HL-60 (cell line): ENCODE measurements around the gene ANKRD33B.
A peak's percentile ranks its signal among the peaks of the same experiment; 100 is the strongest.
"Not testable (repeated sequence)": the region's sequence is repeated elsewhere in the genome, so short reads cannot be mapped to it uniquely, and the experiment has no call there.

Experiments
- DNase-seq, 2 experiments: peaks; one replicate each; pipeline ENCODE4 v3.0.0-alpha.2; 2010 to 2020; ENCODE audit warnings: low read depth in 1 of 2, low spot score in 1 of 2
- H3K27ac ChIP-seq: fragments of 250-450 bp; sonication (Bioruptor Pico); replicated peaks from 2 replicates; pipeline ENCODE4 v1.5.1; 2020; ENCODE audit warnings: mild to moderate bottlenecking, moderate library complexity
- H3K27me3 ChIP-seq: fragments of 250-450 bp; sonication (Bioruptor Pico); 2 replicates; pipeline ENCODE4 v1.5.1; 2021; ENCODE audit warnings: mild to moderate bottlenecking, moderate library complexity; ENCODE audit not compliant: insufficient read depth, poor library complexity, severe bottlenecking
- H3K4me3 ChIP-seq: replicated peaks from 2 replicates; pipeline ENCODE4 v1.5.1; 2011; ENCODE audit warnings: mild to moderate bottlenecking, control low read depth, low read length; ENCODE audit not compliant: insufficient read depth
- GABPA ChIP-seq: IDR thresholded peaks from 2 replicates; pipeline ENCODE4 v1.6.1; 2012; ENCODE audit warnings: low read depth
- POLR2AphosphoS5 ChIP-seq: IDR thresholded peaks from 2 replicates; pipeline ENCODE4 v1.6.1; 2012; ENCODE audit warnings: low read depth
- SPI1 ChIP-seq: IDR thresholded peaks from 2 replicates; pipeline ENCODE4 v1.6.1; 2012; ENCODE audit warnings: low read depth, mild to moderate bottlenecking, borderline replicate concordance
- TF ChIP-seq, protein P1 (sequence below): IDR thresholded peaks from one replicate; pipeline ENCODE4 v1.5.1; 2011; ENCODE audit warnings: low read length, control low read depth, inconsistent platforms; ENCODE audit not compliant: insufficient read depth
- TF ChIP-seq, protein P2 (sequence below): IDR thresholded peaks from 2 replicates; pipeline ENCODE4 v1.6.1; 2012; ENCODE audit warnings: low read depth; ENCODE audit not compliant: insufficient replicate concordance

ANKRD33B gene

DNA sequence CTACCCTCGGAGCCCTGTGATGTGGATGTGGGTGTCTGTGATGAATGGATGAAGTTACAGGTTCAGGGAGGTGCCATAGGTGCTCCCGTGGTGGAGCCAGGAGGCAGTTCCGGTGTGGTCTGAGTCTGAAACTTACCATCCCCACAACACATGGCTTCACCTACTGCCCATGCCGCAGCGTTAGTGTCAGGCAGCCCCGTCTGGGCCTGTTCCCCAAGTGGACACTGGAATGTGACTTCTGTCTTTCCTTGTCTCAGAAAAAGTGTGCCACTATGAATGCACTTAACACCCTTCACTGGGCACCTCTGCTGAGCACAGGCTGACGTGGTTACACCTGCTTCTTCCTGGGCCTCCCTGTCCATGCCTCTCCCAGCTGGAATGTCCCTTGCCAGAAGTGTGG lies 8.6 kb downstream of the ANKRD33B start:
- Histone ChIP-seq H3K4me3 (no peak overlapping the region), H3K27me3 (no peaks in the 10 kb centered on the region), H3K27ac (no peak overlapping the region; the same call in 1 of the 2 replicates)
- TF ChIP-seq, protein P1, sequence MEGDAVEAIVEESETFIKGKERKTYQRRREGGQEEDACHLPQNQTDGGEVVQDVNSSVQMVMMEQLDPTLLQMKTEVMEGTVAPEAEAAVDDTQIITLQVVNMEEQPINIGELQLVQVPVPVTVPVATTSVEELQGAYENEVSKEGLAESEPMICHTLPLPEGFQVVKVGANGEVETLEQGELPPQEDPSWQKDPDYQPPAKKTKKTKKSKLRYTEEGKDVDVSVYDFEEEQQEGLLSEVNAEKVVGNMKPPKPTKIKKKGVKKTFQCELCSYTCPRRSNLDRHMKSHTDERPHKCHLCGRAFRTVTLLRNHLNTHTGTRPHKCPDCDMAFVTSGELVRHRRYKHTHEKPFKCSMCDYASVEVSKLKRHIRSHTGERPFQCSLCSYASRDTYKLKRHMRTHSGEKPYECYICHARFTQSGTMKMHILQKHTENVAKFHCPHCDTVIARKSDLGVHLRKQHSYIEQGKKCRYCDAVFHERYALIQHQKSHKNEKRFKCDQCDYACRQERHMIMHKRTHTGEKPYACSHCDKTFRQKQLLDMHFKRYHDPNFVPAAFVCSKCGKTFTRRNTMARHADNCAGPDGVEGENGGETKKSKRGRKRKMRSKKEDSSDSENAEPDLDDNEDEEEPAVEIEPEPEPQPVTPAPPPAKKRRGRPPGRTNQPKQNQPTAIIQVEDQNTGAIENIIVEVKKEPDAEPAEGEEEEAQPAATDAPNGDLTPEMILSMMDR: no peak
- no peak for TF ChIP-seq SPI1
- TF ChIP-seq GABPA: no peak
- TF ChIP-seq, protein P2, sequence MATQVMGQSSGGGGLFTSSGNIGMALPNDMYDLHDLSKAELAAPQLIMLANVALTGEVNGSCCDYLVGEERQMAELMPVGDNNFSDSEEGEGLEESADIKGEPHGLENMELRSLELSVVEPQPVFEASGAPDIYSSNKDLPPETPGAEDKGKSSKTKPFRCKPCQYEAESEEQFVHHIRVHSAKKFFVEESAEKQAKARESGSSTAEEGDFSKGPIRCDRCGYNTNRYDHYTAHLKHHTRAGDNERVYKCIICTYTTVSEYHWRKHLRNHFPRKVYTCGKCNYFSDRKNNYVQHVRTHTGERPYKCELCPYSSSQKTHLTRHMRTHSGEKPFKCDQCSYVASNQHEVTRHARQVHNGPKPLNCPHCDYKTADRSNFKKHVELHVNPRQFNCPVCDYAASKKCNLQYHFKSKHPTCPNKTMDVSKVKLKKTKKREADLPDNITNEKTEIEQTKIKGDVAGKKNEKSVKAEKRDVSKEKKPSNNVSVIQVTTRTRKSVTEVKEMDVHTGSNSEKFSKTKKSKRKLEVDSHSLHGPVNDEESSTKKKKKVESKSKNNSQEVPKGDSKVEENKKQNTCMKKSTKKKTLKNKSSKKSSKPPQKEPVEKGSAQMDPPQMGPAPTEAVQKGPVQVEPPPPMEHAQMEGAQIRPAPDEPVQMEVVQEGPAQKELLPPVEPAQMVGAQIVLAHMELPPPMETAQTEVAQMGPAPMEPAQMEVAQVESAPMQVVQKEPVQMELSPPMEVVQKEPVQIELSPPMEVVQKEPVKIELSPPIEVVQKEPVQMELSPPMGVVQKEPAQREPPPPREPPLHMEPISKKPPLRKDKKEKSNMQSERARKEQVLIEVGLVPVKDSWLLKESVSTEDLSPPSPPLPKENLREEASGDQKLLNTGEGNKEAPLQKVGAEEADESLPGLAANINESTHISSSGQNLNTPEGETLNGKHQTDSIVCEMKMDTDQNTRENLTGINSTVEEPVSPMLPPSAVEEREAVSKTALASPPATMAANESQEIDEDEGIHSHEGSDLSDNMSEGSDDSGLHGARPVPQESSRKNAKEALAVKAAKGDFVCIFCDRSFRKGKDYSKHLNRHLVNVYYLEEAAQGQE: no peak
- TF ChIP-seq POLR2AphosphoS5: no peak
- no peak for DNase-seq

DNA sequence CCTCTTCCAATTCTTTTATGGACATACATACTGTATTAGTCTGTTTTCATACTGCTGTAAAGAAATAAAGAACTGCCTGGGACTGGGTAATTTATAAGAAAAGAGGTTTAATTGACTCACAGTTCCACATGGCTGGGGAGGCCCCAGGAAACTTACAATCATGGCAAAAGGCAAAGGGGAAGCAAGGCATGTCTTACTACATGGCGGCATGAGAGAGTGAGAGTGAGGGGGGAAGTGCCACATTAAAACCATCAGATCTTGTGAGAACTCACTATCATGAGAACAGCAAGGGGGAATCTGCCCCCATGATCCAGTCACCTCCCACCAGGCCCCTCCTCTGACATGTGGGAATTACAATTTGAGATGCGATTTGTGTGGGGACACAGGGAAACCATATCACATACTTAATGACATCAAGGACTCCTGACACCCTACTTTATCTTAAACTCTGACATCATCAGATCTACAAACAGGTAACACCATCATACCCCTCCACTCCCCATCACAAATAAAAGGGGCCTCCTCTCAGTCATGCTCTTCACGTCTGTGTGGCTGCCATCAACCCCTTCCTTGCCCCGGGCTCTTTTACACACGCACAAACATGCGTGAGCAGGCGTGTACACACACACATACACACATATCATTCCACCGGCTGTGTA lies 9.7 kb downstream of the ANKRD33B start:
- no peak overlapping the region for H3K4me3 ChIP-seq
- no peak overlapping the region for H3K27ac ChIP-seq
- DNase-seq: peak in 1 of 2 experiments; percentile 64
- TF ChIP-seq, protein P2: no peak
- TF ChIP-seq SPI1: peak; percentile 83
- no peaks in the 10 kb centered on the region for H3K27me3 ChIP-seq

DNA sequence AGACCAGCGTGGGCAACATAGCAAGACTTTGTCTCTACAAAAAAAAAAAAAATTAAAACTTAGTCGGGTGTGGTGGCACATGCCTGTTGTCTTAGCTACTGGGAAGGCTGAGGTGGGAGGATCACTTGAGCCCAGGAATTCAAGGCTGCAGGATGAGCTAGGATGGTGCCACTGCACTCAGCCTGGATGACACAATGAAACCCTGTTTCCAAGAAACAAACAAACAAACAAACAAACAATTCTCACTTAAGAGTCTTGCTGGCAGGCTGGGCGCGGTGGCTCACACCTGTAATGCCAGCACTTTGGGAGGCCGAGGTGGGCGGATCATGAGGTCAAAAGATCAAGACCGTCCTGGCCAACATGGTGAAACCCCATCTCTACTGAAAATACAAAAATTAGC lies 11.0 kb downstream of the ANKRD33B start:
- H3K27me3 ChIP-seq, DNase-seq, H3K4me3 ChIP-seq, H3K27ac ChIP-seq: not testable (repeated sequence)

DNA sequence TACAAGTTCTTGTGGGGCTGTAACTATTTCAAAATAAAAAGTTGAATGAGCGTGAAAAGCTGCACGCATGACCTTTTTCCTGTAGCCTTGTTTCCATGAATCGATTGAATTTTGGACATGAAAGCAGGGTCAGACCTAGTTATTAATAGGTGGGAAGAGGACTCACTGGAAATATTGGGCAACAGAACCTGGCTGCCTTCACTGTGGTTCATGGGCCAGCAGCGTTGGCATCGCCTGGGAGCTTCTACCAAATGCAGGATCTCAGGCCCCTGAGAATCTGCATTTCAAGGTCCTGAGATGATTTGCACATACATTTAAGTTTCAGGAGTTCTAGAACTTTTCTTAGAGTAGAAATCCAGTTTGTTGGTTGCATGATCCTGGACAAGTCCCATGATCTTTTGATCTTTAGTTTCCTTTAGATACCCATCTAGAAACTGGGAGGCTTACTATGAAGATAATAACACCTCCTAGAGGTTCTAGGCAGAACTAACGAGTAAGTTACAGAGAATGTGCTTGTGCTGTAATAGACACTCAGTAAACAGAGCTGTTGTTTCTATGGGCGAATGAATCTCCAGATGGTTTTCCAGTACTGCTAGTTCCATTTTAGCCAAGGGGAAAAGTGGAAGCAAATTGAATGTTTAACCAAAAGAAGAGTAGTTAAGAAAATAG lies 12.4 kb downstream of the ANKRD33B start:
- H3K27me3 ChIP-seq: no peaks in the 10 kb centered on the region
- no peak overlapping the region for H3K4me3 ChIP-seq
- no peak for DNase-seq
- no peak for TF ChIP-seq GABPA
- no peak for TF ChIP-seq SPI1
- TF ChIP-seq, protein P2: no peak
- TF ChIP-seq, protein P1: no peak
- no peak for TF ChIP-seq POLR2AphosphoS5
- no peak overlapping the region for H3K27ac ChIP-seq
